Fibroblast of mammary gland (primary cell): ENCODE data around the gene MGAT5B.

Experiments used
- DNase-seq: peaks from one replicate; pipeline ENCODE4 v3.0.0-alpha.2; 2010; ENCODE audit warnings: low read depth
- H3K4me3 ChIP-seq: 2 replicates; pipeline ENCODE4 v1.5.1; 2011; ENCODE audit warnings: low read depth, mild to moderate bottlenecking, low read length, moderate library complexity; ENCODE audit not compliant: control insufficient read depth
- CTCF ChIP-seq: conservative IDR thresholded peaks from 2 replicates; pipeline ENCODE4 v1.5.1; 2011; ENCODE audit warnings: low read depth, low read length, inconsistent platforms; ENCODE audit not compliant: control insufficient read depth, insufficient read depth

Gene MGAT5B

DNA sequence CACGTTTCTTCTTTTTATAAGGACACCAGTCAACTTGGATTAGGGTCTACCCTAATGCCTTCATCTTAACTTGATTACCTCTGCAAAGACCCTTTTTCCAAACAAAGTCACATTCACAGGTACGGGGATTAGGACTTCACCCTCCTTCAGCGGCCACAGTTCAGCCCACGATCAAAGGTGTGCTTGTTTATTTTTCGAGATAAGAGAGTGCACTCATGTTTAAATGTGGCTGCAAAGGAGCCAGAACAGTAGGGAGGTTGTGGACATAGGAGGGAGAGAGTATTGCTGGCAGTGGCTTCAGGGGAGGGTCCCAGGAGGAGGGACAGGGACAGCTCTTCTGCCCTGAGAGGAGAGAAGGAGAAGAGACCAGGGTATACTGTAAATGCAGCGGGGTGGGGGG is 46.7 kb downstream of the MGAT5B start:
- TF ChIP-seq CTCF = no peak
- DNase-seq = no peak
- H3K4me3 ChIP-seq = no peak overlapping the region

- no peak for DNase-seq
- TF ChIP-seq CTCF = no peak
- H3K4me3 ChIP-seq = no peak overlapping the region
These were observed 47.8 kb downstream of the MGAT5B start for GRCh38 chr17:76915840-76916510.

GRCh38 chr17:76917829-76918228 is 49.6 kb downstream of the MGAT5B start:
- no peak overlapping the region for H3K4me3 ChIP-seq
- no peak for DNase-seq
- TF ChIP-seq CTCF = no peak

DNA sequence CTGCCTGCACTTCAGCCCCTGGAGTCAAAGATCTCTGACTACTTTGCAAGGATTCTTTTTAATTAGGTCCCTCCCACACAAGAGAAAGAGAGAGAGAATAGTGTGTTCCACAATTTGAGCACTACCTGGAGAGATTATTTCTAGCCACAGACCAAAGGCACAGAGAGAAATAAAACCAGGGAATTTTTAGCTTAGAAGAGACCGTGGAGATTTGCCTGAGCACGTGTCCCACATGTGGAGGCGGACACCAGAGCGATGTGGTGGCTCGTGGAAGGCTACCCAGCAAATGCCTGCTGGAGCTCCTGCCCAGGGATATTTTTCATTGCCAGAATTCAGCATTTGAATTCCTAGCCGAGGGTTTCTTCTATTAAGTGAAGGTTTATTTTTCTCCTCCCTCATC is 50.6 kb downstream of the MGAT5B start:
- no peak for TF ChIP-seq CTCF
- no peak for DNase-seq
- H3K4me3 ChIP-seq = no peak overlapping the region

DNA sequence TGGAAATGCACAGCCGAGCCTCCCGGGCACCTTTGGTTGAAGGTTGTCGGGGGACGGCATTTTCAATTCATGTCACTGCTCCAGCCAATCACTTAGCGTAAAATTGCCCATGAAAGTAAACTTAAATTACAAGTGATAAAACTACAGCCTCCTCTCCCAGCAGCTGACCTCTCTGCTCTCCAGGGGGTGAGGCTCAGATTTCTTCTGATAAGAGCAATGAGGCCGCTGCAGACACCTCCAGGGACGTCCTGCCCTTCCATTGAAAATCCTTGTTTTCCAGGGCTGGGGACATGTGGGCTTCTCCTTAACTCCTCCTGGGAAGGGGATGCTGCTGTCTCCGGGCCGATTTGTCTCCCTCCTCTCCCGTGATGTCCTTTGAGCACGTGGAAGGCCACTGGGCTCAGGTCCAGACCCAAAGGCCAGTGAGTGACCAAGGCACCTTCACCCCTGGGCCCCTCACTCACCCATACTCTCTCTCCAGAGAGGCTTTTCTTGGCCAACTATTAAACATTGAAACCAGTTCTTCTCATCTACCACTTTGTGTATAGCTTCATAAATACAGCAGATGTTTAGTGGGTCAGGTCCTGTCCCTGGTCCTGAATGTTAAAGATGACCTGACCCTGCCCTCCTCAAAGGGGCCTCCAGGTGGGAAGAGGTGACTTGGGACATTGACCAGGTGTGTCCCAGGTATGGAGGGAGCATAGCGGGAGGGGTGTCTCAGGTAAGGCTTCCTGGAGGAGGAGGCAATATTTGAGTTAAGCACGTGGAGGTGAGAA is 52.3 kb downstream of the MGAT5B start:
- no peak overlapping the region for H3K4me3 ChIP-seq
- no peak for TF ChIP-seq CTCF
- no peak for DNase-seq

DNA sequence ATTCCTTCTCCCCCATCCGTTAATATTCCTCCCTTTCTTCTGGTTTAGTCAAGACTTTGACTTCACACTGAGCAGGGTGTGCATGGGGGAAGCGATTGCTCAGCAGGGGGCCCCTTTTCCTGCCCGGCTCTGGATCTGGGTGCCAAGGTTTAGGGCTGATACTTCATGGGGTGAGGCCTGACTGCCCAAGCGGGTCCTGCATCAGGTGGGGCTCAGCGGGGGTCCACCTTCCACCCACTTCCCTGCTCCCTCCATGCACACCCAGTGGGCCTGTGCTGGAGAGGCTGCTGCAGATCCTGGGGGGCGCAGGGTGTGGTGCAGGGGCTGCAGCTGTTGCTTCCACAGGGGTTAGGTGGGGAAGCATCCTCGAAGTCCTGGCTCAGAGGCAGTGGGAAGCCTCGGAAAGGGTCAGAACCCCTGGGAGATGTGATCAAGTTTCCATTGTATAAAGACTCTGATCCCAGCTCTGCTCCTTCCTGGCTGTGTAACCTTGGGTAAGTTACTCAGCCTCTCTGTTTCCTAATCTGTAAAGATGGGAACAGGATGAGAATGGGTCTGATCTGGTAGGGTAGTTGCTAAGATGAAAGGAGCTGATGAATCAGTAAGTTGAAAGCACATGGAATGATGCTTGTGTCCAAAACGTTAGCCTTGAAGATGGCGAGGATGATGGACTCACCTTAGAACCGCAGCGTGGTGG is 53.3 kb downstream of the MGAT5B start:
- TF ChIP-seq CTCF = no peak
- no peak for DNase-seq
- no peak overlapping the region for H3K4me3 ChIP-seq
